ENCODE data around the gene MAN1A2.

Gene MAN1A2

DNA sequence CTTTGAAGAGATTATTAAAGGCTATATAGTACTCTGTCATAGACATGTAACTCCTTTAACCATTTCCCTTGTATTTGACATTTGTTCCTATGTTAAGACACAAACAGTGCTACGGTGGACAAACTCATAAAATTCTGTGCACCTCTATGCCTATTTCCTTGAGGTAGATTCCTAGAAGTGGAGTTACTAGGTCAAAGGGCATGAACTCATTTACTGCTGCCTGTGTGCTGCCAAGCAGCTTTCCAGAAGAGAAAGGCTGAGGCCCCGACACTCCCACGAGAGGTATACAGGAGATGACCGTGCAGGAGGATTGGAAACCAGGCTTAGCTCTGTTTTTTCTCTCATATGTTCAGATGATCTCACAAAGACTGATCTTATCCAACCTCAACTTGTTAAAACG is 204.2 kb downstream of the MAN1A2 start:
- H3K36me3 Mint-ChIP-seq (ENCODE audit: low read depth): no peaks in the 10 kb centered on the region
- H3K27ac Mint-ChIP-seq: no peak overlapping the region
- DNase-seq: no peak
- no peaks in the 10 kb centered on the region for H3K9me3 Mint-ChIP-seq
- H3K27me3 Mint-ChIP-seq: no peaks in the 10 kb centered on the region
- peaks cover 24% of the 10 kb centered on the region for H3K4me1 Mint-ChIP-seq (ENCODE audit: low read depth)
- no peak overlapping the region for H3K4me3 Mint-ChIP-seq

DNA sequence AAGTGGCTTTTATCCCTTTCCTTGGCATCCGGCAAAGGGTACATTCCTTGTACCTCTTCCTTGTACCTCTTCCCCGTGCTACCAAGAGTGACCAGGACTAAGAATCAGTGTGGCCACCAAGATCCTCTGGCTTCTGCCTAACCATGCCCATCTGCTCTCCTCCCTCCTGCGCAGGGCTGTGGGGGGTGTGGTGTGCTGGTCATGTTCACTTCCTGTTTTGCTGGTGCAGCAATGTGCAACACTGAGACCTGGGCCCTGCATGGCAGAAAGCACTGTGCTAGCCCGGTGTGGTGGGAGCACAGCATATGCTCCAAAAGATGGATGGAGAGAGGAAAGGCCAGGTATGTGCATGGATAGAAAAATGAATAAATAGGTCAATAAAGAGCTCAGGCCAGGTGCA is 205.3 kb downstream of the MAN1A2 start:
- Mint-ChIP-seq H3K4me1 (ENCODE audit: low read depth) (peaks cover 24% of the 10 kb centered on the region), H3K27me3 (no peaks in the 10 kb centered on the region), H3K36me3 (ENCODE audit: low read depth) (no peaks in the 10 kb centered on the region), H3K27ac (no peak overlapping the region), H3K4me3 (no peak overlapping the region), H3K9me3 (no peaks in the 10 kb centered on the region)
- DNase-seq: peak; percentile 40

DNA sequence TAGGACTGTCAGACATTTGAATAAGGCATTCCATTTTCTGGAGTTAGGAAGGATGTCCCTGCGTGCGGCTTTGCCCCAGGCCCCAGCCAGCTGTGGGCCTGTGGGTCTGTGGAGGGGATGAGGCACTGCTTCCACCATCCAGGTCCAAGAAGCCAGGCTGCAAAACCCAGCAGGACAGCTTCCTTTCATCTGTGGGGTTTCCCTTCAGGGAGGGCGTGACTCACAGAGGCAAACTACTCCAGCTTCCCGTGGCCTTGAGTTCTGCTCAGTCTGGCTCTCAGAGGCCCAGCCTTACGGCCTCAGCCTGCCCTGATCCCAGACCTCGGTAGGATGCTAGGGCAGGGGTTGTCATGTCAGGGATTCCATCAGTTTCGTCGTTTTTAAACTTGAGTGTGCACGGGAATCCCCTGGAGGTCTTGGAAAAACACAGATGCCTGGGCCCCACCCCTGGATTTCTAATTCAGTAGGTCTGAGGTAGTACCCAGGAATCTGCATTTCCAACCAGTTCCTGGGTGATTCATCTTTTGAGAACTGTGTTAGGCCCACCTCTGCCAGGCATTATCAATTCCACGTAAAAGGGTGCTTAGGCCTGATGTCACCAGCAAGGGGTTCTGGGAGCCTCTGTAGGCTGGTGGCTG is 206.3 kb downstream of the MAN1A2 start:
- DNase-seq: no peak
- Mint-ChIP-seq H3K27ac (no peak overlapping the region), H3K4me1 (ENCODE audit: low read depth) (peaks cover 24% of the 10 kb centered on the region), H3K27me3 (no peaks in the 10 kb centered on the region), H3K36me3 (ENCODE audit: low read depth) (no peaks in the 10 kb centered on the region), H3K9me3 (no peaks in the 10 kb centered on the region), H3K4me3 (no peak overlapping the region)

DNA sequence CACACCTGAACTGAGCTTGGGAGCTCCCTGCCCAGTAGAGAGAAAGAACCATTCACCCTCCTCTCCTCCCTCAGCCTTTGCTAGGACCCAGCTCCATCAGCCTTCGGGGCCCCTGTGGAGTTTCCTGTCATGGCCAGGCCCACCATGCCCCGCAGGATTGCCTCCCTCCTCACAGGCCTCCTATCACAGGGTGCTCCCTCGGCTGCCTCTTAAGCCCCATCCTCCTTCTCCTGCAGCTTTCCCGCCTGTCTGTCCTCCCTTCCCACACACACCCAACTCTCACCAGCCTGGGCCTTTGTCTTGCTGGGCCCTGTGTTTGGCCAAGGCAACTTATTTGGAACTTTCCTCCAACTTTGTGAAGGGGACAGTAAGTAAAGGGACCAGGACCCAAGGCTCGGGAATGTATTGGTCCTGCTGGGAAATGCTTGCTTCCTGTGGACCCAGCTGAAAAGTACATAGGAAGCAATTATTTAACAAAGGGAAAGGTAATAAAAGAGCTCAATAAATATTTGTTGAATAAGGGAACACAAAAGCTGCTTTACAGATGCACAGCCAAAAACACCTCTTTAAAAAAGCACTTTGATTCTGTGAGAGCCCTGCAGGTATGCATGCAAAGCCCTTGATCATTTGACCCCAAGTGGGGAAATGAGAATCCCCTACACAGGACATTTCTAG is 207.0 kb downstream of the MAN1A2 start:
- no peak overlapping the region for H3K27ac Mint-ChIP-seq
- H3K9me3 Mint-ChIP-seq: no peaks in the 10 kb centered on the region
- no peaks in the 10 kb centered on the region for H3K36me3 Mint-ChIP-seq (ENCODE audit: low read depth)
- peaks cover 24% of the 10 kb centered on the region for H3K4me1 Mint-ChIP-seq (ENCODE audit: low read depth)
- H3K4me3 Mint-ChIP-seq: no peak overlapping the region
- no peak for DNase-seq
- H3K27me3 Mint-ChIP-seq: no peaks in the 10 kb centered on the region

GRCh38 chr1:117575586-117576225 is 208.5 kb downstream of the MAN1A2 start:
- no peak overlapping the region for H3K27ac Mint-ChIP-seq

GRCh38 chr1:117576236-117576635 is 209.0 kb downstream of the MAN1A2 start:
- peak; percentile 17 for DNase-seq
- no peaks in the 10 kb centered on the region for H3K9me3 Mint-ChIP-seq

More at GRCh38 chr1:117575586-117576225, 208.5 kb downstream of the MAN1A2 start:
- H3K9me3 Mint-ChIP-seq: no peaks in the 10 kb centered on the region
- H3K4me3 Mint-ChIP-seq: no peak overlapping the region
- peaks cover 24% of the 10 kb centered on the region for H3K4me1 Mint-ChIP-seq (ENCODE audit: low read depth)
- H3K27me3 Mint-ChIP-seq: no peaks in the 10 kb centered on the region
- no peaks in the 10 kb centered on the region for H3K36me3 Mint-ChIP-seq (ENCODE audit: low read depth)
- DNase-seq: no peak

DNA sequence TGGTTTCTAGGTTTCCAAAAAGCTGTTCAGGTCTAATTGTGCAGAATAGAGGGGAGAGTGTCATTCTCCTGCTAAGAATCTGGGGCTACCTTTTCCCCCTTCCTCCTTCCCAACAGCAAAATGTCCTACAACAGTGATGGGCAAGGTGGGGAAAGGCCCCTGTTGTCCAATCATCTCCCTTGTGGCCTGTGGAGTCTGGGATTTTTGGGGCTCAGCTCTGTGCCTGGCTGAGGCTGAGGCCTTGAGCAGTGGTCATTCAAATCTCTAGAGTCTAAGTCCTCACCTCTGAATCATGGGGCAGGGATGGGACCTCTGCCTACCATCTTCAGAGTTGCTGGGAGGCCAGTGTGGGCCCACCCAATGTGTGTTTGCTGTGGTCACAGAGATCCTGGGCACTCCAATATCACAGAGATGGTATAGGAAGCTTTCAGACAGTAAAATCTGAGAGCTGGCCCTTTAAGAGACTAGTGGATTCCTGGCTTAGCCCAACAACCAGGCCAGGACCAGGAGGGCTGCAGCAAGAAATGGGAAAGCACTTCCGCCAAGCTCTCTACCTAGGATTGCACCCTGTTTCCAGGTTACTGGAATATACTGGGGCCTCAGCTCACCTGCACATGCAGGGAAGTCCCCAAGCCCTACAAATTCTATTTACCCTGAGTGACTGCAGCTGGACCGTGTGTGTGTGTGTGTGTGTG is 210.1 kb downstream of the MAN1A2 start:
- Mint-ChIP-seq H3K9me3 (no peaks in the 10 kb centered on the region), H3K36me3 (ENCODE audit: low read depth) (no peaks in the 10 kb centered on the region), H3K4me1 (ENCODE audit: low read depth) (peaks cover 16% of the 10 kb centered on the region), H3K4me3 (no peak overlapping the region), H3K27me3 (no peaks in the 10 kb centered on the region), H3K27ac (no peak overlapping the region)
- peak; percentile 11 for DNase-seq

More at GRCh38 chr1:117576236-117576635, 209.0 kb downstream of the MAN1A2 start:
- Mint-ChIP-seq H3K36me3 (ENCODE audit: low read depth) (no peaks in the 10 kb centered on the region), H3K27me3 (no peaks in the 10 kb centered on the region), H3K4me1 (ENCODE audit: low read depth) (peaks cover 24% of the 10 kb centered on the region), H3K4me3 (no peak overlapping the region), H3K27ac (no peak overlapping the region)

DNA sequence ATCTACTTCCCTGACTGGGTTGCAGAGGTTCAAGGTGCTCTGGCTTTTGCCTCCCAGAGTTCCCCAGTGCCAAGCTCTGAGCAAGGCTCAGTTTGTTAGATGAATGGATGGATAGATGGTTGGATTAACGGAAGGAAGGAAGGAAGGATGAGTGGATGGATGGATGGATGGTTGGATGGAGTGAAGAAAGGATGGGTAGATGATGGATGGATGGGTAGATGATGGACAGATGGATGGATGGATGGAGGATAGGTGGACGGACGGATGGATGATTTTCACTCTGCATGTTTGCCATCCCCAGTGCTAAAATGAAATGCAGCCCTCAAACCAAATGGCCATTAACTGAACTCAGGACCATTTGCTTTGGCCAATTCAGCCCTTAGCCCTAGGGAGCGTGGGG is 211.2 kb downstream of the MAN1A2 start:
- Mint-ChIP-seq H3K4me1 (ENCODE audit: low read depth) (peaks cover 5% of the 10 kb centered on the region), H3K9me3 (no peaks in the 10 kb centered on the region), H3K27ac (no peak overlapping the region), H3K4me3 (no peak overlapping the region), H3K27me3 (no peaks in the 10 kb centered on the region), H3K36me3 (ENCODE audit: low read depth) (no peaks in the 10 kb centered on the region)
- DNase-seq: no peak
